Measurements from ENCODE around the gene SEC22A. TPM values are rescaled to one million over a fixed set of nuclear protein-coding genes. Genes with fewer than 3 reads are reported as not detected.

Gene SEC22A
- total RNA-seq, 2 experiments from 2014 or later, result 7.9 to 11.5 TPM

DNA sequence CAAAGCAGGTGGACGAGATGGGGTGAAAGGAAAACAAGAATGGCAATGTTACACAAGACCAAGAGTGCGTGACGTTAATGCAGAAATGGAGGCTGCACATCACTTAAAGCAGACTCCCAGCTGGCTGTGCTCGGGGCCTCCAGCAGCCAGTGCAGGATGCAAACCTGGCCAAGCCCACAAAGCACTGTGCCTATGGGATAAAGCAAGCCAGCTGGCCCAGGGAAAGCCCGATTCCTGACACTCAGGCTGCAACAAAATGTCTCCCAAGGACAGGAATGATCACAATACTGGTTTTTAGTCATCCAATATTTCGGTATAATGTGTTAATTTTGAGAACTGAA, 86.2 kb downstream of the SEC22A start:
- no peaks in the 10 kb centered on the region for H3K27me3 ChIP-seq (ENCODE audit: control insufficient read depth in 1 of 2, insufficient read depth in 2 of 2, low read length in 2 of 2)
- DNase-seq (no peak), ATAC-seq (ENCODE audit: poor library complexity) (no peak)
- ChIA-PET POLR2A (no interaction called here), CTCF (no interaction called here)
- no peaks in the 10 kb centered on the region for H3K4me1 Mint-ChIP-seq (ENCODE audit: low read depth)
- no peak overlapping the region for H3K27ac Mint-ChIP-seq
- TF ChIP-seq, protein P1, sequence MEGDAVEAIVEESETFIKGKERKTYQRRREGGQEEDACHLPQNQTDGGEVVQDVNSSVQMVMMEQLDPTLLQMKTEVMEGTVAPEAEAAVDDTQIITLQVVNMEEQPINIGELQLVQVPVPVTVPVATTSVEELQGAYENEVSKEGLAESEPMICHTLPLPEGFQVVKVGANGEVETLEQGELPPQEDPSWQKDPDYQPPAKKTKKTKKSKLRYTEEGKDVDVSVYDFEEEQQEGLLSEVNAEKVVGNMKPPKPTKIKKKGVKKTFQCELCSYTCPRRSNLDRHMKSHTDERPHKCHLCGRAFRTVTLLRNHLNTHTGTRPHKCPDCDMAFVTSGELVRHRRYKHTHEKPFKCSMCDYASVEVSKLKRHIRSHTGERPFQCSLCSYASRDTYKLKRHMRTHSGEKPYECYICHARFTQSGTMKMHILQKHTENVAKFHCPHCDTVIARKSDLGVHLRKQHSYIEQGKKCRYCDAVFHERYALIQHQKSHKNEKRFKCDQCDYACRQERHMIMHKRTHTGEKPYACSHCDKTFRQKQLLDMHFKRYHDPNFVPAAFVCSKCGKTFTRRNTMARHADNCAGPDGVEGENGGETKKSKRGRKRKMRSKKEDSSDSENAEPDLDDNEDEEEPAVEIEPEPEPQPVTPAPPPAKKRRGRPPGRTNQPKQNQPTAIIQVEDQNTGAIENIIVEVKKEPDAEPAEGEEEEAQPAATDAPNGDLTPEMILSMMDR (IDR thresholded peaks at IDR 0.05), result no peak
- H3K4me3 Mint-ChIP-seq, result no peak overlapping the region
- H3K9me3 Mint-ChIP-seq, result no peaks in the 10 kb centered on the region
- no peak overlapping the region for H3K4me3 ChIP-seq (ENCODE audit: low read length)
- intact Hi-C loops (cut with DNase I, micrococcal nuclease), result no loop called here
- H3K27ac ChIP-seq (ENCODE audit: low read depth in 1 of 2, low read length in 2 of 2), result no peak overlapping the region
- no peaks in the 10 kb centered on the region for H3K27me3 Mint-ChIP-seq
- no peaks in the 10 kb centered on the region for H3K36me3 ChIP-seq (ENCODE audit: insufficient read depth, low read length)
- H3K36me3 Mint-ChIP-seq (ENCODE audit: low read depth), result no peaks in the 10 kb centered on the region
- H3K9me3 ChIP-seq (ENCODE audit: control insufficient read depth in 1 of 2, insufficient read depth in 1 of 2, low read length in 2 of 2), result peaks cover 0 to 42% of the 10 kb centered on the region in 2 experiments
- no peaks in the 10 kb centered on the region for H3K4me1 ChIP-seq (ENCODE audit: insufficient read depth, low read length)

GRCh38 chr3:123289391-123290106, 87.8 kb downstream of the SEC22A start:
- CTCF ChIA-PET, result no interaction called here
- ATAC-seq (ENCODE audit: poor library complexity), result no peak
- POLR2A ChIA-PET, result no interaction called here

DNA sequence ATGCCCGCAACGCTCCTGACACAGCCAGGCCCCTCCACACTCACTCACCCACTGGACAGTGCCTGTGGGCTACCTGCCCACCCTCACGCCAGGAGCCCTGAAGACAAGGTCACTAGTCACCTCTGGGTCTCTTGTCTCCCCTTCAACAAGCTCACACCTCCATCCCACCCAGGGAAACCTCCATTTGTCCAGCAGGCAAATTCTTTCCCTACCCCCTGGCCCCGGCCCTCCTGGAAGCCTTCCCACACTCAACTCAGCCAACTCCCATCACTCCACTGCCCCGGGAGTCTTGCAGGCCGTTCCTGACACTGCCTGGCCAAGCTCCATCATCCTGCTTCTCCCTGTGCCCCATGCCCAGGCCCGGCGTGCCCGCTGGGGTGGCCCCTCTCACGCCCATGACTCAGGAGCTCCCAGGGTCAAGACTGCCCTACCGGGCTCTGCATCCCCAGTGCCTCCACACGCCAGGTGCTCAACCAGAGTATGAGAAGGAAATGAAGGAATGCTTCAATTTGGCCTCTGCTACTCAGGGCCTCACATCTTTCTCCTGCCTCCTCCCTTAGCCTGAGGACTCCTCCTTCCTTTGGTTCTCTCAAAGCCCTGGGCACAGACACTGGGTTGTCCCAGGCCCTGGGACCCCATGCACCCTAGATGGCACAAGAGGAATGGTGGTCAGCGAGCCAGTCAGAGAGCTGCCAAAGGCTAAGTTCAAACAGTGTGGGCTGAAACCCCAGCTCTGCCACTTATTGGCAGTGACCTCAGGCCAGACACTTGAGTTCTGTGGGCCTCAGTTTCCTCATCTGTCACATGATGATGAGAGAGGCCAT, 88.6 kb downstream of the SEC22A start:
- H3K27me3 Mint-ChIP-seq, result peaks cover 12% of the 10 kb centered on the region
- POLR2A ChIA-PET, result no interaction called here

More at GRCh38 chr3:123289391-123290106, 87.8 kb downstream of the SEC22A start:
- Mint-ChIP-seq H3K4me1 (ENCODE audit: low read depth) (no peaks in the 10 kb centered on the region), H3K4me3 (no peak overlapping the region), H3K27ac (no peak overlapping the region), H3K9me3 (no peaks in the 10 kb centered on the region), H3K27me3 (peaks cover 10% of the 10 kb centered on the region), H3K36me3 (ENCODE audit: low read depth) (no peaks in the 10 kb centered on the region)
- Histone ChIP-seq H3K4me1 (ENCODE audit: insufficient read depth, low read length) (no peaks in the 10 kb centered on the region), H3K4me3 (ENCODE audit: low read length) (no peak overlapping the region), H3K9me3 (ENCODE audit: control insufficient read depth in 1 of 2, insufficient read depth in 1 of 2, low read length in 2 of 2) (peaks cover 0 to 49% of the 10 kb centered on the region in 2 experiments), H3K36me3 (ENCODE audit: insufficient read depth, low read length) (no peaks in the 10 kb centered on the region), H3K27ac (ENCODE audit: low read depth in 1 of 2, low read length in 2 of 2) (no peak overlapping the region), H3K27me3 (ENCODE audit: control insufficient read depth in 1 of 2, insufficient read depth in 2 of 2, low read length in 2 of 2) (no peaks in the 10 kb centered on the region)
- DNase-seq, result no peak
- intact Hi-C loops (cut with DNase I, micrococcal nuclease), result no loop called here
- TF ChIP-seq, protein P1 (IDR thresholded peaks at IDR 0.05), result no peak

More for the DNA sequence above, 88.6 kb downstream of the SEC22A start:
- Histone ChIP-seq H3K36me3 (ENCODE audit: insufficient read depth, low read length) (no peaks in the 10 kb centered on the region), H3K9me3 (ENCODE audit: control insufficient read depth in 1 of 2, insufficient read depth in 1 of 2, low read length in 2 of 2) (peaks cover 0 to 52% of the 10 kb centered on the region in 2 experiments), H3K4me1 (ENCODE audit: insufficient read depth, low read length) (no peaks in the 10 kb centered on the region), H3K27me3 (ENCODE audit: control insufficient read depth in 1 of 2, insufficient read depth in 2 of 2, low read length in 2 of 2) (no peaks in the 10 kb centered on the region), H3K27ac (ENCODE audit: low read depth in 1 of 2, low read length in 2 of 2) (no peak overlapping the region), H3K4me3 (ENCODE audit: low read length) (no peak overlapping the region)
- ATAC-seq (ENCODE audit: poor library complexity), result no peak
- TF ChIP-seq, protein P1 (IDR thresholded peaks at IDR 0.05), result no peak
- Mint-ChIP-seq H3K27ac (no peak overlapping the region), H3K4me1 (ENCODE audit: low read depth) (no peaks in the 10 kb centered on the region), H3K36me3 (ENCODE audit: low read depth) (no peaks in the 10 kb centered on the region), H3K9me3 (no peaks in the 10 kb centered on the region), H3K4me3 (no peak overlapping the region)
- DNase-seq, result no peak
- CTCF ChIA-PET, result no interaction called here
- intact Hi-C loops (cut with DNase I, micrococcal nuclease), result no loop called here
